ENCODE measurements around the gene OSGEP. TPM values are rescaled to one million over a fixed set of nuclear protein-coding genes. Genes with fewer than 3 reads are reported as not detected.

Gene OSGEP
- total and polyA plus RNA-seq, 4 experiments from 2014 or later: 39.3 to 75.9 (median 57.0) TPM

- H3K4me1 ChIP-seq (ENCODE audit: insufficient read depth, low read length): peaks cover 5% of the 10 kb centered on the region
- H3K27me3 Mint-ChIP-seq: peaks cover 1 to 2% of the 10 kb centered on the region in 2 donors
- H3K27ac Mint-ChIP-seq: peak overlapping the region in 5 of 7 donors; percentile 13 to 92 (median 55)
- no peaks in the 10 kb centered on the region for H3K9me3 Mint-ChIP-seq
- H3K4me3 Mint-ChIP-seq: peak overlapping the region in 1 of 8 donors; percentile 6
- POLR2A ChIA-PET (ENCODE audit: partially characterized antibody): no interaction called here
- no peaks in the 10 kb centered on the region for H3K36me3 Mint-ChIP-seq
- intact Hi-C loops (cut with micrococcal nuclease): no loop called here
- H3K9me3 ChIP-seq (ENCODE audit: control insufficient read depth in 1 of 2, low read length in 2 of 2): no peaks in the 10 kb centered on the region
- no peaks in the 10 kb centered on the region for H3K27me3 ChIP-seq (ENCODE audit: insufficient read depth, low read length)
- H3K27ac ChIP-seq (ENCODE audit: low read depth, low read length): no peak overlapping the region
- H3K4me1 Mint-ChIP-seq: peaks cover 10 to 16% (median 13%) of the 10 kb centered on the region in 4 donors
- H3K4me3 ChIP-seq (ENCODE audit: low read length in 2 of 2): no peak overlapping the region
- no peak for DNase-seq
- no peaks in the 10 kb centered on the region for H3K36me3 ChIP-seq (ENCODE audit: insufficient read depth, low read length)
- CTCF ChIA-PET (ENCODE audit: partially characterized antibody): interaction anchor here (1.8 kb wide), 1 partner anchor 12 kb away, joined by 5 read pairs; no protein-coding TSS in a partner anchor
These were observed 27.2 kb downstream of the OSGEP start for GRCh38 chr14:20427231-20428009.

- no peaks in the 10 kb centered on the region for H3K9me3 Mint-ChIP-seq
- no peak overlapping the region for H3K27ac ChIP-seq (ENCODE audit: low read depth, low read length)
- no peaks in the 10 kb centered on the region for H3K36me3 ChIP-seq (ENCODE audit: insufficient read depth, low read length)
- no peaks in the 10 kb centered on the region for H3K27me3 ChIP-seq (ENCODE audit: insufficient read depth, low read length)
- DNase-seq: no peak
- H3K4me3 ChIP-seq (ENCODE audit: low read length in 2 of 2): no peak overlapping the region
- CTCF ChIA-PET (ENCODE audit: partially characterized antibody): interaction anchor here (1.5 to 3.8 kb wide), 2 partner anchors 10 to 184 kb away, joined by 5 to 34 read pairs; partner anchors contain the start of gene TEP1
- intact Hi-C loops (cut with micrococcal nuclease): no loop called here
- peaks cover 10 to 16% (median 13%) of the 10 kb centered on the region in 4 donors for H3K4me1 Mint-ChIP-seq
- no peak overlapping the region for H3K4me3 Mint-ChIP-seq
- peaks cover 1 to 2% of the 10 kb centered on the region in 2 donors for H3K27me3 Mint-ChIP-seq
- H3K36me3 Mint-ChIP-seq: no peaks in the 10 kb centered on the region
- no peak overlapping the region for H3K27ac Mint-ChIP-seq
- H3K4me1 ChIP-seq (ENCODE audit: insufficient read depth, low read length): peaks cover 5% of the 10 kb centered on the region
- H3K9me3 ChIP-seq (ENCODE audit: control insufficient read depth in 1 of 2, low read length in 2 of 2): no peaks in the 10 kb centered on the region
- POLR2A ChIA-PET (ENCODE audit: partially characterized antibody): no interaction called here
These were observed 29.8 kb downstream of the OSGEP start for GRCh38 chr14:20424851-20425250.

GRCh38 chr14:20422886-20423285, 31.7 kb downstream of the OSGEP start:
- DNase-seq: no peak
- no peak overlapping the region for H3K4me3 Mint-ChIP-seq
- peak overlapping the region in 1 of 7 donors; percentile 51 for H3K27ac Mint-ChIP-seq
- H3K27me3 ChIP-seq (ENCODE audit: insufficient read depth, low read length): no peaks in the 10 kb centered on the region
- peaks cover 5 to 8% (median 7%) of the 10 kb centered on the region in 4 donors for H3K4me1 Mint-ChIP-seq
- H3K27ac ChIP-seq (ENCODE audit: low read depth, low read length): no peak overlapping the region
- CTCF ChIA-PET (ENCODE audit: partially characterized antibody): interaction anchor here (1.3 to 3.8 kb wide), 5 partner anchors 8 to 187 kb away, joined by 3 to 34 read pairs (median 5); partner anchors contain the start of gene TEP1
- H3K9me3 ChIP-seq (ENCODE audit: control insufficient read depth in 1 of 2, low read length in 2 of 2): no peaks in the 10 kb centered on the region
- peaks cover 1 to 2% of the 10 kb centered on the region in 2 donors for H3K27me3 Mint-ChIP-seq
- H3K36me3 ChIP-seq (ENCODE audit: insufficient read depth, low read length): no peaks in the 10 kb centered on the region
- POLR2A ChIA-PET (ENCODE audit: partially characterized antibody): interaction anchor here (0.6 kb wide), 1 partner anchor 47 kb away, joined by 3 read pairs; the partner anchor contains the start of gene PNP
- no peaks in the 10 kb centered on the region for H3K36me3 Mint-ChIP-seq
- H3K9me3 Mint-ChIP-seq: no peaks in the 10 kb centered on the region
- H3K4me3 ChIP-seq (ENCODE audit: low read length in 2 of 2): no peak overlapping the region
- intact Hi-C loops (cut with micrococcal nuclease): no loop called here
- H3K4me1 ChIP-seq (ENCODE audit: insufficient read depth, low read length): peaks cover 5% of the 10 kb centered on the region

GRCh38 chr14:20421267-20421666, 33.3 kb downstream of the OSGEP start:
- H3K4me1 ChIP-seq (ENCODE audit: insufficient read depth, low read length): peaks cover under 1% of the 10 kb centered on the region
- no peaks in the 10 kb centered on the region for H3K36me3 ChIP-seq (ENCODE audit: insufficient read depth, low read length)
- Mint-ChIP-seq H3K36me3 (no peaks in the 10 kb centered on the region), H3K27me3 (peaks cover 1 to 2% of the 10 kb centered on the region in 2 donors), H3K9me3 (no peaks in the 10 kb centered on the region), H3K4me3 (no peak overlapping the region), H3K27ac (no peak overlapping the region), H3K4me1 (peaks cover 0 to 1% (median 0%) of the 10 kb centered on the region in 4 donors)
- CTCF ChIA-PET (ENCODE audit: partially characterized antibody): interaction anchor here (1.3 to 2.1 kb wide), 3 partner anchors 93 to 159 kb away, joined by 3 to 6 read pairs (median 5); no protein-coding TSS in a partner anchor
- no peak overlapping the region for H3K27ac ChIP-seq (ENCODE audit: low read depth, low read length)
- no peak for DNase-seq
- H3K4me3 ChIP-seq (ENCODE audit: low read length in 2 of 2): no peak overlapping the region
- no peaks in the 10 kb centered on the region for H3K9me3 ChIP-seq (ENCODE audit: control insufficient read depth in 1 of 2, low read length in 2 of 2)
- no peaks in the 10 kb centered on the region for H3K27me3 ChIP-seq (ENCODE audit: insufficient read depth, low read length)
- intact Hi-C loops (cut with micrococcal nuclease): no loop called here
- POLR2A ChIA-PET (ENCODE audit: partially characterized antibody): interaction anchor here (1.1 kb wide), 1 partner anchor 34 kb away, joined by 3 read pairs; the partner anchor contains the start of genes APEX1 and OSGEP

- no peak for DNase-seq
- CTCF ChIA-PET (ENCODE audit: partially characterized antibody): no interaction called here
These were observed 35.2 kb downstream of the OSGEP start for GRCh38 chr14:20419419-20419818.

GRCh38 chr14:20418501-20418909, 36.1 kb downstream of the OSGEP start:
- intact Hi-C loops (cut with micrococcal nuclease): no loop called here
- Histone ChIP-seq H3K27ac (ENCODE audit: low read depth, low read length) (no peak overlapping the region), H3K4me1 (ENCODE audit: insufficient read depth, low read length) (peaks cover 19% of the 10 kb centered on the region), H3K27me3 (ENCODE audit: insufficient read depth, low read length) (no peaks in the 10 kb centered on the region), H3K4me3 (ENCODE audit: low read length in 2 of 2) (no peak overlapping the region), H3K36me3 (ENCODE audit: insufficient read depth, low read length) (no peaks in the 10 kb centered on the region), H3K9me3 (ENCODE audit: control insufficient read depth in 1 of 2, low read length in 2 of 2) (no peaks in the 10 kb centered on the region)
- no peak for DNase-seq
- CTCF ChIA-PET (ENCODE audit: partially characterized antibody): interaction anchor here (1.4 to 2.5 kb wide), 2 partner anchors 72 to 91 kb away, joined by 3 to 10 read pairs; no protein-coding TSS in a partner anchor
- Mint-ChIP-seq H3K4me1 (peaks cover 9 to 21% (median 13%) of the 10 kb centered on the region in 4 donors), H3K9me3 (no peaks in the 10 kb centered on the region), H3K27me3 (peaks cover 0 to 1% of the 10 kb centered on the region in 2 donors), H3K36me3 (peaks cover 0 to 3% of the 10 kb centered on the region in 2 donors), H3K4me3 (peak overlapping the region in 1 of 8 donors; percentile 12), H3K27ac (no peak overlapping the region)
- POLR2A ChIA-PET (ENCODE audit: partially characterized antibody): no interaction called here

More at GRCh38 chr14:20419419-20419818, 35.2 kb downstream of the OSGEP start:
- Histone ChIP-seq H3K4me1 (ENCODE audit: insufficient read depth, low read length) (peaks cover 10% of the 10 kb centered on the region), H3K9me3 (ENCODE audit: control insufficient read depth in 1 of 2, low read length in 2 of 2) (no peaks in the 10 kb centered on the region), H3K4me3 (ENCODE audit: low read length in 2 of 2) (no peak overlapping the region), H3K27me3 (ENCODE audit: insufficient read depth, low read length) (no peaks in the 10 kb centered on the region), H3K27ac (ENCODE audit: low read depth, low read length) (no peak overlapping the region), H3K36me3 (ENCODE audit: insufficient read depth, low read length) (no peaks in the 10 kb centered on the region)
- POLR2A ChIA-PET (ENCODE audit: partially characterized antibody): no interaction called here
- no peaks in the 10 kb centered on the region for H3K9me3 Mint-ChIP-seq
- intact Hi-C loops (cut with micrococcal nuclease): no loop called here
- H3K4me3 Mint-ChIP-seq: no peak overlapping the region
- H3K27me3 Mint-ChIP-seq: peaks cover 0 to 1% of the 10 kb centered on the region in 2 donors
- H3K27ac Mint-ChIP-seq: no peak overlapping the region
- peaks cover 3 to 14% (median 6%) of the 10 kb centered on the region in 4 donors for H3K4me1 Mint-ChIP-seq
- H3K36me3 Mint-ChIP-seq: no peaks in the 10 kb centered on the region
